ENCODE measurements around the gene MYH1. TPM values are rescaled to one million over a fixed set of nuclear protein-coding genes. Genes with fewer than 3 reads are reported as not detected.

Gene MYH1
- total and polyA plus RNA-seq, 2 experiments from 2014 or later, result not detected

GRCh38 chr17:10523064-10523463, 4.7 kb upstream of the MYH1 start:
- Mint-ChIP-seq H3K4me1 (no peaks in the 10 kb centered on the region), H3K36me3 (ENCODE audit: low read depth) (peaks cover 24% of the 10 kb centered on the region), H3K9me3 (no peaks in the 10 kb centered on the region), H3K27me3 (ENCODE audit: insufficient read depth, low read depth, poor library complexity) (peaks cover 2% of the 10 kb centered on the region), H3K4me3 (no peak overlapping the region), H3K27ac (no peak overlapping the region)
- H3K36me3 ChIP-seq (ENCODE audit: insufficient read depth), result peaks cover 19% of the 10 kb centered on the region
- no peak for DNase-seq (ENCODE audit: low spot score)
- ATAC-seq, result no peak
- H3K4me3 ChIP-seq, result no peak overlapping the region
- no peaks in the 10 kb centered on the region for H3K79me2 ChIP-seq (replicated peaks; ENCODE audit: insufficient read depth)
- H3F3A ChIP-seq (replicated peaks; ENCODE audit: low read depth), result no peaks in the 10 kb centered on the region
- H4K20me1 ChIP-seq (replicated peaks; ENCODE audit: insufficient read depth), result no peaks in the 10 kb centered on the region
- H3K4me2 ChIP-seq, result no peak overlapping the region
- TF ChIP-seq STAT1 (IDR thresholded peaks at IDR 0.05; ENCODE audit: unreplicated experiment) (no peak), ETS1 (IDR thresholded peaks at IDR 0.05) (no peak), EZH2phosphoT487 (IDR thresholded peaks at IDR 0.05; ENCODE audit: unreplicated experiment) (no peak), REST (IDR thresholded peaks at IDR 0.05; ENCODE audit: unreplicated experiment) (no peak), JUNB (IDR thresholded peaks at IDR 0.05; ENCODE audit: unreplicated experiment) (no peak), ZNF114 (CRISPR knock-in tag; IDR thresholded peaks at IDR 0.05) (no peak), CREB1 (CRISPR knock-in tag; IDR thresholded peaks at IDR 0.05; ENCODE audit: low read depth) (no peak), POLR2AphosphoS5 (IDR thresholded peaks at IDR 0.05; ENCODE audit: low read depth) (no peak), ZNF331 (CRISPR knock-in tag; IDR thresholded peaks at IDR 0.05; ENCODE audit: low read depth) (no peak), NANOG (IDR thresholded peaks at IDR 0.05; ENCODE audit: borderline replicate concordance) (no peak), EZH2 (IDR thresholded peaks at IDR 0.05; ENCODE audit: low read depth, unreplicated experiment) (no peak)
- TF ChIP-seq, protein P1, sequence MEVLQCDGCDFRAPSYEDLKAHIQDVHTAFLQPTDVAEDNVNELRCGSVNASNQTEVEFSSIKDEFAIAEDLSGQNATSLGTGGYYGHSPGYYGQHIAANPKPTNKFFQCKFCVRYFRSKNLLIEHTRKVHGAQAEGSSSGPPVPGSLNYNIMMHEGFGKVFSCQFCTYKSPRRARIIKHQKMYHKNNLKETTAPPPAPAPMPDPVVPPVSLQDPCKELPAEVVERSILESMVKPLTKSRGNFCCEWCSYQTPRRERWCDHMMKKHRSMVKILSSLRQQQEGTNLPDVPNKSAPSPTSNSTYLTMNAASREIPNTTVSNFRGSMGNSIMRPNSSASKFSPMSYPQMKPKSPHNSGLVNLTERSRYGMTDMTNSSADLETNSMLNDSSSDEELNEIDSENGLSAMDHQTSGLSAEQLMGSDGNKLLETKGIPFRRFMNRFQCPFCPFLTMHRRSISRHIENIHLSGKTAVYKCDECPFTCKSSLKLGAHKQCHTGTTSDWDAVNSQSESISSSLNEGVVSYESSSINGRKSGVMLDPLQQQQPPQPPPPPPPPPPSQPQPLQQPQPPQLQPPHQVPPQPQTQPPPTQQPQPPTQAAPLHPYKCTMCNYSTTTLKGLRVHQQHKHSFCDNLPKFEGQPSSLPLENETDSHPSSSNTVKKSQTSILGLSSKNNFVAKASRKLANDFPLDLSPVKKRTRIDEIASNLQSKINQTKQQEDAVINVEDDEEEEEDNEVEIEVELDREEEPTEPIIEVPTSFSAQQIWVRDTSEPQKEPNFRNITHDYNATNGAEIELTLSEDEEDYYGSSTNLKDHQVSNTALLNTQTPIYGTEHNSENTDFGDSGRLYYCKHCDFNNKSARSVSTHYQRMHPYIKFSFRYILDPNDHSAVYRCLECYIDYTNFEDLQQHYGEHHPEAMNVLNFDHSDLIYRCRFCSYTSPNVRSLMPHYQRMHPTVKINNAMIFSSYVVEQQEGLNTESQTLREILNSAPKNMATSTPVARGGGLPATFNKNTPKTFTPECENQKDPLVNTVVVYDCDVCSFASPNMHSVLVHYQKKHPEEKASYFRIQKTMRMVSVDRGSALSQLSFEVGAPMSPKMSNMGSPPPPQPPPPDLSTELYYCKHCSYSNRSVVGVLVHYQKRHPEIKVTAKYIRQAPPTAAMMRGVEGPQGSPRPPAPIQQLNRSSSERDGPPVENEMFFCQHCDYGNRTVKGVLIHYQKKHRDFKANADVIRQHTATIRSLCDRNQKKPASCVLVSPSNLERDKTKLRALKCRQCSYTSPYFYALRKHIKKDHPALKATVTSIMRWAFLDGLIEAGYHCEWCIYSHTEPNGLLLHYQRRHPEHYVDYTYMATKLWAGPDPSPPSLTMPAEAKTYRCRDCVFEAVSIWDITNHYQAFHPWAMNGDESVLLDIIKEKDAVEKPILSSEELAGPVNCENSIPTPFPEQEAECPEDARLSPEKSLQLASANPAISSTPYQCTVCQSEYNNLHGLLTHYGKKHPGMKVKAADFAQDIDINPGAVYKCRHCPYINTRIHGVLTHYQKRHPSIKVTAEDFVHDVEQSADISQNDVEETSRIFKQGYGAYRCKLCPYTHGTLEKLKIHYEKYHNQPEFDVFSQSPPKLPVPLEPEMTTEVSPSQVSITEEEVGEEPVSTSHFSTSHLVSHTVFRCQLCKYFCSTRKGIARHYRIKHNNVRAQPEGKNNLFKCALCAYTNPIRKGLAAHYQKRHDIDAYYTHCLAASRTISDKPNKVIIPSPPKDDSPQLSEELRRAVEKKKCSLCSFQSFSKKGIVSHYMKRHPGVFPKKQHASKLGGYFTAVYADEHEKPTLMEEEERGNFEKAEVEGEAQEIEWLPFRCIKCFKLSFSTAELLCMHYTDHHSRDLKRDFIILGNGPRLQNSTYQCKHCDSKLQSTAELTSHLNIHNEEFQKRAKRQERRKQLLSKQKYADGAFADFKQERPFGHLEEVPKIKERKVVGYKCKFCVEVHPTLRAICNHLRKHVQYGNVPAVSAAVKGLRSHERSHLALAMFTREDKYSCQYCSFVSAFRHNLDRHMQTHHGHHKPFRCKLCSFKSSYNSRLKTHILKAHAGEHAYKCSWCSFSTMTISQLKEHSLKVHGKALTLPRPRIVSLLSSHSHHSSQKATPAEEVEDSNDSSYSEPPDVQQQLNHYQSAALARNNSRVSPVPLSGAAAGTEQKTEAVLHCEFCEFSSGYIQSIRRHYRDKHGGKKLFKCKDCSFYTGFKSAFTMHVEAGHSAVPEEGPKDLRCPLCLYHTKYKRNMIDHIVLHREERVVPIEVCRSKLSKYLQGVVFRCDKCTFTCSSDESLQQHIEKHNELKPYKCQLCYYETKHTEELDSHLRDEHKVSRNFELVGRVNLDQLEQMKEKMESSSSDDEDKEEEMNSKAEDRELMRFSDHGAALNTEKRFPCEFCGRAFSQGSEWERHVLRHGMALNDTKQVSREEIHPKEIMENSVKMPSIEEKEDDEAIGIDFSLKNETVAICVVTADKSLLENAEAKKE (CRISPR knock-in tag; IDR thresholded peaks at IDR 0.05), result no peak
- TF ChIP-seq, protein P2, sequence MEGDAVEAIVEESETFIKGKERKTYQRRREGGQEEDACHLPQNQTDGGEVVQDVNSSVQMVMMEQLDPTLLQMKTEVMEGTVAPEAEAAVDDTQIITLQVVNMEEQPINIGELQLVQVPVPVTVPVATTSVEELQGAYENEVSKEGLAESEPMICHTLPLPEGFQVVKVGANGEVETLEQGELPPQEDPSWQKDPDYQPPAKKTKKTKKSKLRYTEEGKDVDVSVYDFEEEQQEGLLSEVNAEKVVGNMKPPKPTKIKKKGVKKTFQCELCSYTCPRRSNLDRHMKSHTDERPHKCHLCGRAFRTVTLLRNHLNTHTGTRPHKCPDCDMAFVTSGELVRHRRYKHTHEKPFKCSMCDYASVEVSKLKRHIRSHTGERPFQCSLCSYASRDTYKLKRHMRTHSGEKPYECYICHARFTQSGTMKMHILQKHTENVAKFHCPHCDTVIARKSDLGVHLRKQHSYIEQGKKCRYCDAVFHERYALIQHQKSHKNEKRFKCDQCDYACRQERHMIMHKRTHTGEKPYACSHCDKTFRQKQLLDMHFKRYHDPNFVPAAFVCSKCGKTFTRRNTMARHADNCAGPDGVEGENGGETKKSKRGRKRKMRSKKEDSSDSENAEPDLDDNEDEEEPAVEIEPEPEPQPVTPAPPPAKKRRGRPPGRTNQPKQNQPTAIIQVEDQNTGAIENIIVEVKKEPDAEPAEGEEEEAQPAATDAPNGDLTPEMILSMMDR (conservative IDR thresholded peaks at IDR 0.05; ENCODE audit: low read depth in 2 of 2), result no peak
- H3K4me1 ChIP-seq (ENCODE audit: insufficient read depth), result no peaks in the 10 kb centered on the region
- H2AFZ ChIP-seq, result no peak overlapping the region
- no peaks in the 10 kb centered on the region for H3K9me2 ChIP-seq (ENCODE audit: insufficient read depth)
- no peak overlapping the region for H3K27ac ChIP-seq (ENCODE audit: low read depth)
- H3K27me3 ChIP-seq (ENCODE audit: insufficient read depth), result no peaks in the 10 kb centered on the region
